Stimulated activated CD4-positive, alpha-beta T cell treated with anti-CD3 and anti-CD28 coated beads, Interleukin-4, amount 100 ng/mL, for 4 hours (primary cell): ENCODE results near the gene COPS7B.

Experiments used
- DNase-seq, 2 experiments: peaks; one replicate each; pipeline ENCODE4 v3.0.0-alpha.2; 2020

COPS7B gene

GRCh38 chr2:231786917-231787292 is 660 bp downstream of the COPS7B start:
- no peak for DNase-seq

DNA sequence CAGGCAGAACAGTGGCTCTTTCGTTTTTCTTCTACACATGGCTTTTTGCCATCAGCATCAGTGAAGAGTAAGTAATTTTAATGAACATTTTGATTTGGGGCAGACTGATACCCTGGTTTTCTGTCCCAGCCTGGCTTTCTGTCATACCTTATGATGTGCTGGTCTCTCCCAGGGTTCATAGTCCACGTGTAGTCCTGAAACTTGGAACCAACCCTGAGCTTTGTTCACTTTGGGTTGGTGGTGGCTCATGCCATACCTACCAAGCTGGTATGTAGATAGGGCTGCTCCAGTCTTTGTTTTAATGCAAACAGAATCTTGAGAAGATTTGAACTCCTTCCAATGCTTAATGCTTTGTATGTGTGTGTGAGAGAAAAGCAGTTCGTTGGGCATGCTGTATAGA is 4.9 kb downstream of the COPS7B start:
- no peak for DNase-seq

DNA sequence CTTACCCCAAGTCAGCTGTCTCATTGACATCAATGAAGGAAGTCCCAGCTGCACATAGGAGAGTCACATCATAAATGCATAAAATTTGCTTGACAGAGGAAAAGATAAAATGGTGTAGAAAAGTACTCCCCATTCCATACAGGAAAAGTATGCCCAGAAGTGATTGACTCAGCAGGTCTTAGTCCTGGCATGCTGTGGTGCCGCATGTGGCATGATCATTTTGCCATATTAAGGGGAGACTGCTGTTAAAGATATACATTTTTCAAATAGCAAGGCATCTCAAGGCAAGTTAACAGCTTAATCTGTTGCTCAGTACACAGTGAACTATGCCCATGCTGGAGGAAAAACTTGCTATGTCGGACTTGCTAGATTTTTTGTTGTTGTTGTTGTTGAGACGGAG is 8.1 kb downstream of the COPS7B start:
- no peak for DNase-seq

DNA sequence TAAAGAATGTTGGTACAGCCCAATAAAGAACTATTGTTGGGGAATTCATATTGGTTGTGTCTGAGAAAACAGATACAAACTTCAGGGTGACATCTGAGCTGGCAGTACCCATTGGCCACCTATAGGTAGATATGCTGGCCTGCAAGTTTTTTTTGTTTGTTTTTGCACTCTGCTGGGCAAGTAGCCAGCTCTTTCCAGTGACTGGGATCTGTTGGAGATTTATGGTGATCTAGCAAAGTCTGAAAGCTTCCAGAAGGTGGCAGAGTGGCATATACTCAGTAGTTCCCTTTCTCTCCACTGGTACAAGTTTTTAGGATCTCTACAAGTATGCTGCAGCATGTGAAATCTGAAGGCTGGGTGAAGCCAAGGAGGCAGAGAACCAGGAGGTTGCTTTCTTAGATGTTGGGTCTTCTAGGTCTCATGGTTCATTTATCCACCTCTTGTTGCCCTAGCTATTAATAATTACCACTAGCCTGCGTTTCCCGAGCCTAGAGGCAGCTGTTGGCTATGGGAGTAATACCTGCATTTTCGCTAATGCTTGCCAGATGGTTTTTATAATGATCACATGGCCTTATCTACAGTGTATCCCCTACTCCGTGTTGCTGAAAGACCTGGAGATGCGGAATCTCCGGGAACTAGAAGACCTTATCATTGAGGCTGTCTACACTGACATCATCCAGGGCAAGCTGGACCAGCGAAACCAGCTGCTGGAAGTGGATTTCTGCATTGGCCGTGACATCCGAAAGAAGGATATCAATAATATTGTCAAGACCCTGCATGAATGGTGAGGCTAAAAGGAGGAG is 9.5 kb downstream of the COPS7B start:
- no peak for DNase-seq

DNA sequence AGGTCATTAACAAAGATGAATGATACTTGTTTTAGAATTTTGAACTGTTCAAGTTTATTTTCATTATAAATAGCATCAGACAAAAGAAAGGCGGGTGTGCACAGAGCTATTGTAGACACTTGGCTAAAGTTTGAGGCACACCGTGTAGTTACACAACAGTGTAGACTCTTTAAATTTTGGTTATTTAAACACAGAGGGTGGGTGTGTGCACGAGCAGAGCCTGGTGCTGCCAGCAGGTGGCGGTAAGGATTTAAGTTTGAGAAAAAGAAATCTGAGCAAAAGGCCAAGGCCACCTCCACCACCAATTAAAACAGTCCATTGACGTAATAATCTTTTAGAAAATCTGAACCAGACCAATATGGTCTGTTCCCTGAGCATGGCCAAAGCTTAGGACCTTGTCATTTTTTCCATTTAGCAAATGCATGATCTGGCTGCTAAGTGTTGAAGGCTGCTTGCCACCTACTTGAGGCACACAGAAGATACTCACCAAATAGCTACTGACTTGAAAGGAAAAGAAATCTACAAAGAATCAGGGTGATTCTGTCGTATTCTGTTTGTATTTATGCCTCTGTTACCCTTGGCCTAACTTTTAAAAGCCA is 14.3 kb downstream of the COPS7B start:
- DNase-seq = peak; percentile 8 to 36

- no peak for DNase-seq
These were observed 17.4 kb downstream of the COPS7B start for GRCh38 chr2:231803501-231804138.

DNA sequence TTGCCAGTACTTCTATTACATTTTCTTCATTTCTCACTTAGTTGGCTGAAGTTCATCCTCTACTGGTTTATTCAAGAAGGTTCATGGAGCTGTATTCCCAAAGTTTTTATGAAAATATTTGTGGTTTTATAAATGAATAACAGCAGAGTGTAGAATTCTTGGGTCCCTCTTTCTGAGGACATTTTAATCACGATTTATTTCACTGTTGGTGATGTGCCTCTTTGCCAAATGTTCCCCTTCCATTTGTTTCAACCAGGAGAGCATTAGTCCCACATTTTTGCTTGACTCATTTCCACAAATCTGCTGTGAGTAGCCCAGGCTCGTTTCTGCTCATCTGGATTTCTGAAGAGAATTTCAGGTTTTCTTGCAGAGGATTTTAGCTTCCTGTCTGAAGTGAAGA is 20.8 kb downstream of the COPS7B start:
- DNase-seq = no peak

DNA sequence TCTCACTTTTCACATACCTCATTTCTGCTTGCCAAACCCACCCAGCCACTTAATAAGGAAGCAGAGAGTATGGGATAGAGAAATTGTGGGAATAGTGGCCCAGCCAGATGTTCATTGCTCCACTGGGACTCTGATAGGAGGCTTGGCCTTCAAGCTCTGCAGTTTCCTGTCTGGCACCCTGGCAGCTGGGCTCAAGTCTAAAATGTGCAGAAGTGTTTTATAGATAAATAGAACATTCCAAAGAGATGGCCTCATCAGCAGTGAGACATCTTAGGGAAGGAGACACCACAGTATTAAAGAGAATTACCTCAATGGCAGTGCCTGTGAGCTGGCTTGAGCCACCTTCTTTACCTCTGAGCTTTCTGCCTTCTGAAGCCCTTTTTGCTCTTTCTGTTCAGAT is 24.7 kb downstream of the COPS7B start:
- DNase-seq = no peak

- no peak for DNase-seq
These were observed 30.2 kb downstream of the COPS7B start for GRCh38 chr2:231816327-231817026.

- DNase-seq = no peak
These were observed 33.3 kb downstream of the COPS7B start for GRCh38 chr2:231819447-231820042.

DNA sequence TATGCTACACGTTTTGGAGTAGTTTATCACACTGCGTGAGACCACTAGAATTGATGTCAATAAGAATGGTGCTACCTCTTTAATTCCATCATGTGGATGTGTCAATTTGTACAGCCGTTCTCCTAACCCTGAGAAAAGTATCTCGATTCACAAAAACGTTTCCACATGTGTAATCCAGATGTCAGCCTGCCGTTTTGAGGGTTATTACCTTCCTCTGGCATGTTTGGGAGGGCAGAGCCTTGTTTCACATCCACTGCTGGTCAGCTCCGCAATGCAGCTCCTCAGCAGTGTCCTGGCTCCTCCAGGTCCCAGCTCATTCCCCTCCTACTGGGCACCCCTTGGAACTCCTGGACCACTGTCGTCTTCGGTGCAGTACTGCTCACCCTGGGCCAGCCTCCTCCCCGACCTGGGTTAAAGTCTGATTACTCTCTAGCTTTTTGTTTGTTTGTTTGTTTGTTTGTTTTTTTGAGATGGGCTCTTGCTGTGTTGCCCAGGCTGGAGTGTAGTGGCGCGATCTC is 34.6 kb downstream of the COPS7B start:
- no peak for DNase-seq

DNA sequence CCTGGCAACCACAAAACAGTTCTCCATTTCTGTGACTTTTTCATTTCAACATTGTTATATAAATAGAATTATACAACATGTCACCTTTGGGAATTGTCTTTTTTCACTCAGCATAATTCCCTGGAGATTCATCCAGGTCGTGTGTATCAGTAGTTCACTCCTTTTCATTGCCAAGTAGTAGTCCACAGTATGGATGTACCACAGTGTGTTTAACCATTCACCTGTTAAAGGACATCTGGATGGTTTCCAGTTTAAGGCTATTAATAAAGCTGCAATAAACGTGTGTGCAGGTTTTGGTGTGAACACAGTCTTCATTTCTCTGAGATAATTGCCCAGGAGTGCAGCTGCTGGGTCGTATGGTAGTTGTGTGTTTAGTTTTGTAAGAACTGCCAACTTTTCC is 35.7 kb downstream of the COPS7B start:
- no peak for DNase-seq

DNA sequence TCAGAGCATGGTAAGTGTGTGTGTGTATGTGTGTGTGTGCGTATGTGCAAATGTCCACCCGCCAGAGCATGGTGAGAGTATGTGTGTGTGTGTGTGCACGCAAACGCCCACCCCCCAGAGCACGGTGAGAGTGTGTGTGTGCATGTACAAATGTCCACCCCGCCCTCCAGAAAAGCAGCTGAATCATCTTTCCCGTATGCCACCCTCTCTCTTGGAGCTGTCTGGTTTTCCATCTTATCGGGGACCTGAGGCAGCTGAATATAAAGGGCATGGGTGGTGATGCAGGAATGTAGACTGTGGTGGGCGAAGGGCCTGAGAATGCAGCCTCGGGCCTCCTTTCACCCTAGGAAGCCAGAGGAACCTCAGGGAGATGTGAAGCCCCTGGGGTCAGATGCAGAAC is 66.9 kb downstream of the COPS7B start:
- DNase-seq = no peak

GRCh38 chr2:231854616-231855125 is 68.4 kb downstream of the COPS7B start:
- no peak for DNase-seq

- DNase-seq = no peak
These were observed 70.7 kb downstream of the COPS7B start for GRCh38 chr2:231856959-231857358.
